Glutamatergic neuron (in vitro differentiated cells): ENCODE data around the gene SARM1. TPM values are rescaled to one million over a fixed set of nuclear protein-coding genes. Genes with fewer than 3 reads are reported as not detected.

Experiments
- DNase-seq: peaks from one replicate; pipeline ENCODE4 v3.0.0; 2022
- H3K27ac Mint-ChIP-seq: one replicate; pipeline ENCODE4 v1.8.0; 2020; ENCODE audit warnings: mild to moderate bottlenecking, mixed read lengths, inconsistent platforms; ENCODE audit not compliant: unreplicated experiment
- H3K27me3 Mint-ChIP-seq: one replicate; pipeline ENCODE4 v1.8.0; 2020; ENCODE audit warnings: mild to moderate bottlenecking, moderate library complexity, mixed read lengths, inconsistent platforms; ENCODE audit not compliant: unreplicated experiment
- H3K36me3 Mint-ChIP-seq: one replicate; pipeline ENCODE4 v1.8.0; 2020; ENCODE audit warnings: mild to moderate bottlenecking, mixed read lengths, inconsistent platforms; ENCODE audit not compliant: unreplicated experiment
- H3K4me1 Mint-ChIP-seq: one replicate; pipeline ENCODE4 v1.8.0; 2020; ENCODE audit warnings: mild to moderate bottlenecking, low read depth, mixed read lengths, inconsistent platforms; ENCODE audit not compliant: unreplicated experiment
- H3K4me3 Mint-ChIP-seq: one replicate; pipeline ENCODE4 v1.8.0; 2020; ENCODE audit warnings: mild to moderate bottlenecking, mixed read lengths, inconsistent platforms; ENCODE audit not compliant: unreplicated experiment
- H3K9me3 Mint-ChIP-seq: one replicate; pipeline ENCODE4 v1.8.0; 2020; ENCODE audit warnings: mild to moderate bottlenecking, moderate library complexity, mixed read lengths, inconsistent platforms; ENCODE audit not compliant: unreplicated experiment
- CTCF ChIP-seq: fragments of 200-600 bp; sonication (generic); IDR thresholded peaks from one replicate; pipeline ENCODE4 v1.5.0; 2021; ENCODE audit not compliant: partially characterized antibody, unreplicated experiment
- total RNA-seq: library from RNA; stranded (reverse); fragmentation: NEBNext Ultra II Directional; extraction: Animal tissue kit (Norgen Biotek cat#: 25700); gene quantifications from one replicate; pipeline ENCODE4 v1.2.1, GENCODE V29; 2021; ENCODE audit not compliant: unreplicated experiment

SARM1 gene
- total RNA-seq, 1 donor from 2014 or later = 100 TPM

DNA sequence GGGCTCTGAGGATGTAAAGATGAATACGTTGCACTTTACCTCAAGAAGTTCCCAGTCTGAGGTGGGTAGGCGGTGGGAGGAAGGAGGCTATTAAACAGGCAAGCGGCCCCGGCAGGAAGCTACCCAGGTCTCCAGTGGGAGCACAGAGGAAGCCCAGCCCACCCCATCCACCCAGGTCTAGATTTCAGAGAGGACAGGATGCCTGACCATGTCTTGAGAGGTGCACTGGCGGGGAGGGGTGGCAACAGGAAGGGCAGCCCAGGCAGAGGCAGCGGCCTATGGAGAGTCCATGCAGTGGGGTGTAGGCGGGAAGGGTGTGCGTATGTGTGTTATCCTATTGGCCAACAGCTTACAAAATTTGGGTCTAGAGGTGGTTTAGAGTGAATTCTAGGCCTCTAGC lies 13.9 kb downstream of the SARM1 start:
- no peak overlapping the region for H3K4me3 Mint-ChIP-seq
- no peak for TF ChIP-seq CTCF
- H3K27ac Mint-ChIP-seq = no peak overlapping the region
- DNase-seq = no peak
- H3K36me3 Mint-ChIP-seq = peaks cover 30% of the 10 kb centered on the region
- peaks cover 9% of the 10 kb centered on the region for H3K9me3 Mint-ChIP-seq
- H3K4me1 Mint-ChIP-seq = peaks cover 13% of the 10 kb centered on the region
- peaks cover 21% of the 10 kb centered on the region for H3K27me3 Mint-ChIP-seq

GRCh38 chr17:28386391-28386790 lies 14.9 kb downstream of the SARM1 start:
- H3K36me3 Mint-ChIP-seq = peaks cover 32% of the 10 kb centered on the region
- H3K4me1 Mint-ChIP-seq = peaks cover 7% of the 10 kb centered on the region
- peaks cover 9% of the 10 kb centered on the region for H3K9me3 Mint-ChIP-seq
- TF ChIP-seq CTCF = no peak
- H3K27ac Mint-ChIP-seq = no peak overlapping the region
- H3K4me3 Mint-ChIP-seq = no peak overlapping the region
- DNase-seq = no peak
- peaks cover 19% of the 10 kb centered on the region for H3K27me3 Mint-ChIP-seq

DNA sequence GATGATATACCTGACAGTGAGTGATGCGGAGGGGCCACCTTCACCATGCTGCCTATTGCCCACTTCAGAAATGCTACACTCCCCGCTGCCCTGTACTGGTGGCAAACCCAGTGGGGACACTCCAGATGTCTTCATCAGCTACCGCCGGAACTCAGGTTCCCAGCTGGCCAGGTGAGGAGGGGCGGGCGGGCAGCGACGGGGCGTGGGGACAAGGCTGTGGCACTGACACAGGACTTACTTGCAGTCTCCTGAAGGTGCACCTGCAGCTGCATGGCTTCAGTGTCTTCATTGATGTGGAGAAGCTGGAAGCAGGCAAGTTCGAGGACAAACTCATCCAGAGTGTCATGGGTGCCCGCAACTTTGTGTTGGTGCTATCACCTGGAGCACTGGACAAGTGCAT lies 16.6 kb downstream of the SARM1 start:
- peaks cover 3% of the 10 kb centered on the region for H3K9me3 Mint-ChIP-seq
- no peak for TF ChIP-seq CTCF
- peaks cover 5% of the 10 kb centered on the region for H3K4me1 Mint-ChIP-seq

GRCh38 chr17:28390141-28390540 lies 18.6 kb downstream of the SARM1 start:
- Mint-ChIP-seq H3K9me3 (no peaks in the 10 kb centered on the region), H3K27ac (no peak overlapping the region), H3K4me1 (no peaks in the 10 kb centered on the region), H3K4me3 (no peak overlapping the region), H3K27me3 (peaks cover 3% of the 10 kb centered on the region), H3K36me3 (peaks cover 27% of the 10 kb centered on the region)
- no peak for DNase-seq
- TF ChIP-seq CTCF = no peak

More for the DNA sequence above, 16.6 kb downstream of the SARM1 start:
- Mint-ChIP-seq H3K4me3 (no peak overlapping the region), H3K36me3 (peaks cover 28% of the 10 kb centered on the region), H3K27ac (no peak overlapping the region), H3K27me3 (peaks cover 14% of the 10 kb centered on the region)
- DNase-seq = no peak

- Mint-ChIP-seq H3K36me3 (peaks cover 27% of the 10 kb centered on the region), H3K27ac (no peak overlapping the region), H3K9me3 (no peaks in the 10 kb centered on the region), H3K27me3 (no peaks in the 10 kb centered on the region), H3K4me3 (peak overlapping the region; percentile 38), H3K4me1 (no peaks in the 10 kb centered on the region)
- no peak for DNase-seq
- no peak for TF ChIP-seq CTCF
These were observed 19.1 kb downstream of the SARM1 start for GRCh38 chr17:28390563-28390962.
